Activated CD4-positive, alpha-beta T cell treated with anti-CD3 and anti-CD28 coated beads for 24 hours (primary cell): ENCODE measurements around the gene PLCH2.
"Not testable (repeated sequence)": the region's sequence is repeated elsewhere in the genome, so short reads cannot be mapped to it uniquely, and the experiment has no call there.

Source experiments
- DNase-seq, 2 donors: peaks; one replicate each; pipeline ENCODE4 v3.0.0-alpha.2; 2020; ENCODE audit warnings: low read depth in 2 of 2

The PLCH2 gene

GRCh38 chr1:2440346-2440745 lies 35.7 kb upstream of the PLCH2 start:
- not testable (repeated sequence) for DNase-seq

GRCh38 chr1:2441746-2442145 lies 34.3 kb upstream of the PLCH2 start:
- no peak for DNase-seq

- DNase-seq = no peak
These were observed 33.4 kb upstream of the PLCH2 start for GRCh38 chr1:2442661-2443060.

GRCh38 chr1:2443277-2444137 lies 32.6 kb upstream of the PLCH2 start:
- DNase-seq = peak in 1 of 2 donors; percentile 17

- no peak for DNase-seq
These were observed 31.9 kb upstream of the PLCH2 start for GRCh38 chr1:2444138-2444591.

- no peak for DNase-seq
These were observed 30.8 kb upstream of the PLCH2 start for GRCh38 chr1:2445162-2445822.

GRCh38 chr1:2445823-2446215 lies 30.3 kb upstream of the PLCH2 start:
- no peak for DNase-seq

- DNase-seq = no peak
These were observed 29.7 kb upstream of the PLCH2 start for GRCh38 chr1:2446394-2446793.

- DNase-seq = no peak
These were observed 29.2 kb upstream of the PLCH2 start for GRCh38 chr1:2446861-2447260.

- no peak for DNase-seq
These were observed 28.6 kb upstream of the PLCH2 start for GRCh38 chr1:2447276-2448097.

- no peak for DNase-seq
These were observed 28.0 kb upstream of the PLCH2 start for GRCh38 chr1:2448098-2448445.

GRCh38 chr1:2449636-2450454 lies 26.2 kb upstream of the PLCH2 start:
- no peak for DNase-seq

- no peak for DNase-seq
These were observed 24.3 kb upstream of the PLCH2 start for GRCh38 chr1:2451741-2452140.

- no peak for DNase-seq
These were observed 23.7 kb upstream of the PLCH2 start for GRCh38 chr1:2452201-2452931.

GRCh38 chr1:2452932-2453315 lies 23.2 kb upstream of the PLCH2 start:
- DNase-seq = no peak

- DNase-seq = no peak
These were observed 21.9 kb upstream of the PLCH2 start for GRCh38 chr1:2454227-2454626.

- DNase-seq = no peak
These were observed 20.3 kb upstream of the PLCH2 start for GRCh38 chr1:2455757-2456156.

GRCh38 chr1:2457444-2457843 lies 18.6 kb upstream of the PLCH2 start:
- no peak for DNase-seq

- DNase-seq = no peak
These were observed 17.4 kb upstream of the PLCH2 start for GRCh38 chr1:2458687-2459086.

- DNase-seq = not testable (repeated sequence)
These were observed 16.9 kb upstream of the PLCH2 start for GRCh38 chr1:2459102-2459753.
